ENCODE measurements around the gene VBP1. TPM values are rescaled to one million over a fixed set of nuclear protein-coding genes. Genes with fewer than 3 reads are reported as not detected.
"Not testable (repeated sequence)": the region's sequence is repeated elsewhere in the genome, so short reads cannot be mapped to it uniquely, and the experiment has no call there.

VBP1 gene
- total RNA-seq, 1 donor from 2014 or later = 50.8 TPM

DNA sequence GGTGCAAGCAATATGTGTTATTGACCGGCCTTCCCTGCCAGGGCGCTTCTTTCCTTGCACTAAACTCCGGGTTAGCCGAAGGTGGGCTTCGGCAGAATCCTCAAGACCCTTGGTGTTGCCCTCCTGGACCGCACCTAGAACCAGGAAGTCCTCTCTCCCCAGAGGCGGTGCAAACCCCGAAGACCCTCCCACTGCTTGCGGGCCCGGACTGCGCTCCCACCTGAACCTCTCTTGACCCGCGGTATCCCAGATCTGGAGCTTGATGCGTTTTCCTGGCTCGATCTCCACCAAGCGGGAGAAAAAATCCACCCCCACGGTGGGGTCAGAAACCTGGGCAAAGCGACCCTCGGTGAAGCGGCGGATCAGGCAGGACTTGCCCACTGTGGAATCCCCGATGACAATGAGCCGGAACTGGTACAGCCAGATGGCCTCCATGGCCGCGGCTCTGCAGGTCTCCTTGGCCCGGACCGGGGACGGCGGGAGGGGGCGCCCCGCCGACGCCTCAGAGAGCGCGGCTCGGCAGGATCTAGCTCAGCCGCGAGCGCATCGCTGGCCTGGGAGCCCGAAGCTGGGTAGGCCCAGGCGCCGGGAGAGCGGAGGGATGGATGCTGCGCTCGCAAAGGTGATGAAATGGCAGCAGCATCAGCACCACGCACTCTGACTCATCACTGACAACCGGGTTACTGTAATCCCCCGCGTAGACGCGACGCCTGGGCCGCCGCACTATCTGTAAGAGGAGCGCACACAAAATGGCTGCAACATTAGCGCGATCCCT is 47.8 kb downstream of the VBP1 start, which contains the start of gene RAB39B:
TSS of gene RAB39B (minus strand) at position 638 of the 775 bp plus-strand sequence. CDS start at position 435, 203 bp downstream.
- peak; percentile 12 for DNase-seq (ENCODE audit: low spot score, unreplicated experiment)
- no peaks in the 10 kb centered on the region for H3K27me3 Mint-ChIP-seq
- H3K27ac Mint-ChIP-seq = peak within 1 kb of the TSS; percentile 88
- H3K4me1 Mint-ChIP-seq (ENCODE audit: low read depth) = peaks cover 7% of the 10 kb centered on the region
- peaks cover 14% of the 10 kb centered on the region for H3K9me3 Mint-ChIP-seq (ENCODE audit: low read depth)
- peaks cover 2% of the 10 kb centered on the region for H3K36me3 Mint-ChIP-seq (ENCODE audit: insufficient read depth)
- H3K4me3 Mint-ChIP-seq (ENCODE audit: low read depth) = peak within 1 kb of the TSS; percentile 86
- TF ChIP-seq, protein P1, sequence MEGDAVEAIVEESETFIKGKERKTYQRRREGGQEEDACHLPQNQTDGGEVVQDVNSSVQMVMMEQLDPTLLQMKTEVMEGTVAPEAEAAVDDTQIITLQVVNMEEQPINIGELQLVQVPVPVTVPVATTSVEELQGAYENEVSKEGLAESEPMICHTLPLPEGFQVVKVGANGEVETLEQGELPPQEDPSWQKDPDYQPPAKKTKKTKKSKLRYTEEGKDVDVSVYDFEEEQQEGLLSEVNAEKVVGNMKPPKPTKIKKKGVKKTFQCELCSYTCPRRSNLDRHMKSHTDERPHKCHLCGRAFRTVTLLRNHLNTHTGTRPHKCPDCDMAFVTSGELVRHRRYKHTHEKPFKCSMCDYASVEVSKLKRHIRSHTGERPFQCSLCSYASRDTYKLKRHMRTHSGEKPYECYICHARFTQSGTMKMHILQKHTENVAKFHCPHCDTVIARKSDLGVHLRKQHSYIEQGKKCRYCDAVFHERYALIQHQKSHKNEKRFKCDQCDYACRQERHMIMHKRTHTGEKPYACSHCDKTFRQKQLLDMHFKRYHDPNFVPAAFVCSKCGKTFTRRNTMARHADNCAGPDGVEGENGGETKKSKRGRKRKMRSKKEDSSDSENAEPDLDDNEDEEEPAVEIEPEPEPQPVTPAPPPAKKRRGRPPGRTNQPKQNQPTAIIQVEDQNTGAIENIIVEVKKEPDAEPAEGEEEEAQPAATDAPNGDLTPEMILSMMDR (IDR thresholded peaks at IDR 0.05; ENCODE audit: unreplicated experiment) = peak; percentile 9

DNA sequence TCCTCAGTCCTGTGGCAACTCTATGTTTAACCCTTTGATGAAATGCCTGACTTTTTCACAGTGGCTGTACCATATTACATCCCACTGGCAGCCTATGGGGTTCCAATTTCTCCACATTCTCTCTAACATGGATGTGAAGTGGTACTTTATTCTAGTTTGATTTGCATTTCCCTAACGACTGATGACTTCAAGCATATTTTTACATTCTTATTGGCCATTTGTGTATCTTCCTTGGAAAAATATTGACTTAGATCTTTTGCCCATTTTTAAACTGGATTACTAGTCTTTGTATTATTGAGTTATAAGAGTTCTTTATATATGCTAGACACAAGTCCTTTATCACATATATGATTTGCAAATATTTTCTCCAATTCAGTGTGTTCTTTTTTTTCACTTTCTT is 50.2 kb downstream of the VBP1 start:
- H3K27ac Mint-ChIP-seq = no peak overlapping the region
- H3K27me3 Mint-ChIP-seq = no peaks in the 10 kb centered on the region
- H3K4me1 Mint-ChIP-seq (ENCODE audit: low read depth) = peaks cover 5% of the 10 kb centered on the region
- DNase-seq (ENCODE audit: low spot score, unreplicated experiment) = no peak
- TF ChIP-seq, protein P1 (IDR thresholded peaks at IDR 0.05; ENCODE audit: unreplicated experiment) = no peak
- H3K9me3 Mint-ChIP-seq (ENCODE audit: low read depth) = peaks cover 17% of the 10 kb centered on the region
- H3K36me3 Mint-ChIP-seq (ENCODE audit: insufficient read depth) = peaks cover 1% of the 10 kb centered on the region
- no peak overlapping the region for H3K4me3 Mint-ChIP-seq (ENCODE audit: low read depth)

DNA sequence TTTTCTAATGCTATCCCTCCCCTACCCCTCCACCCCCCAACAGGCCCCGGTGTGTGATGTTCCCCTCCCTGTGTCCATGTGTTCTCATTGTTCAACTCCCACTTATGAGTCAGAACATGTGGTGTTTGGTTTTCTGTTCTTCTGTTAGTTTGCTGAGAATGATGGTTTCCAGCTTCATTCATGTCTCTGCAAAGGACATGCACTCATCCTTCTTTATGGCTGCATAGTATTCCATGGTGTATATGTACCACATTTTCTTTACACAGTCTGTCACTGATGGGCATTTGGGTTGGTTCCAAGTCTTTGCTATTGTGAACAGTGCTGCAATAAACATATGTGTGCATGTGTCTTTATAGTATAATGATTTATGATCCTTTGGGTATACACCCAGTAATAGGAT is 51.7 kb downstream of the VBP1 start:
- not testable (repeated sequence) for H3K27me3 Mint-ChIP-seq; H3K36me3 Mint-ChIP-seq (ENCODE audit: insufficient read depth); H3K4me1 Mint-ChIP-seq (ENCODE audit: low read depth); DNase-seq (ENCODE audit: low spot score, unreplicated experiment); H3K4me3 Mint-ChIP-seq (ENCODE audit: low read depth); H3K27ac Mint-ChIP-seq
- peaks cover 30% of the 10 kb centered on the region for H3K9me3 Mint-ChIP-seq (ENCODE audit: low read depth)

DNA sequence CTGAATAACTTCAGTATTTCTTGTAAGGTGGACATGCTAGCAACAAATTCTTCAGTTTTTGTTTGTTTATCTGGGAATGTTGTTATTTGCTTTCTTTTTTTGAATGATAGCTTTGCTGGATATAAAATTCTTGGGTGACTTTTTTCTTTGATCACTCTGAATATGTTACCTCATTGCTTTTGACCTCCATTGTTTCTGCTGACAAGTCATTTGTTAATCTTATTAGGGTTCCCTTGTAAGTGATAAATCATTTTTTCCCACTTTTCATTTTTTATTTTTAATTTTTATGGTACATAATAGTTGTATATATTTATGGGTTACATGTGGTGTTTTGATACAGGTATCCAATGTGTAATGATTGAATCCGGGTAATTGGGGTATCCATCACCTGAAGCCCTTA is 54.7 kb downstream of the VBP1 start:
- Mint-ChIP-seq H3K4me1 (ENCODE audit: low read depth) (no peaks in the 10 kb centered on the region), H3K27me3 (no peaks in the 10 kb centered on the region), H3K9me3 (ENCODE audit: low read depth) (peaks cover 33% of the 10 kb centered on the region), H3K36me3 (ENCODE audit: insufficient read depth) (peaks cover 2% of the 10 kb centered on the region), H3K27ac (no peak overlapping the region), H3K4me3 (ENCODE audit: low read depth) (no peak overlapping the region)
- TF ChIP-seq, protein P1 (IDR thresholded peaks at IDR 0.05; ENCODE audit: unreplicated experiment) = no peak
- no peak for DNase-seq (ENCODE audit: low spot score, unreplicated experiment)

DNA sequence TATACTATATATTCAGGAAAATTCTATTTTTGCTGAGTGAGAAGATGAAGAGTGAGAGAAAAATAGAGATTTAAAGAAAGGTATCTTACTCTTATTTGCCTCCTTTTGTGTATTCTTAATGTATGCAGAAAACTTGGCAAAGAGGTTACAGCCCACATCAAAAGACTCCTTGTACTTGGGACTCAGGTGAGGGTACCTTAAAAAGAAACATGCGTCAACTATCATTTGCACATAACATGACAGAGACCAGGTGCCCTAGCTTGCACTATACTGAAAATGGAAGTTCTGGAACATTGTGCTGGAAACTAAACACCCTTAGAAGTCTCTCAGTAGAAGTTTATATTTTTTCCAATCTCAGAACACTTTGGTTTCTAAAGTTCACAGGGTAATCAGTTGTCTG is 63.6 kb downstream of the VBP1 start:
- DNase-seq (ENCODE audit: low spot score, unreplicated experiment) = no peak
- Mint-ChIP-seq H3K4me3 (ENCODE audit: low read depth) (no peak overlapping the region), H3K27me3 (no peaks in the 10 kb centered on the region), H3K4me1 (ENCODE audit: low read depth) (no peaks in the 10 kb centered on the region), H3K27ac (no peak overlapping the region), H3K9me3 (ENCODE audit: low read depth) (peaks cover 11% of the 10 kb centered on the region), H3K36me3 (ENCODE audit: insufficient read depth) (peaks cover 1% of the 10 kb centered on the region)
- TF ChIP-seq, protein P1 (IDR thresholded peaks at IDR 0.05; ENCODE audit: unreplicated experiment) = no peak

Other genes with a start within 250 kb of the VBP1 start
- gene F8, start 193.7 kb upstream of the VBP1 start, total RNA-seq = 2.7 and 3.4 TPM in 2 replicates
- gene FUNDC2, start 189.6 kb upstream of the VBP1 start, total RNA-seq = 87.8 and 92.8 TPM in 2 replicates
- gene CMC4, start 145.3 kb upstream of the VBP1 start, total RNA-seq = 3.4 and 4.3 TPM in 2 replicates
- 13.0 and 15.4 TPM in 2 replicates for gene MTCP1, start 145.3 kb upstream of the VBP1 start, total RNA-seq
- gene BRCC3, start 145.0 kb upstream of the VBP1 start, total RNA-seq = 31.4 and 35.6 TPM in 2 replicates
- 4.6 and 4.8 TPM in 2 replicates for gene RAB39B, start 48.0 kb downstream of the VBP1 start, total RNA-seq
- gene CLIC2, start 118.2 kb downstream of the VBP1 start, total RNA-seq = 0.93 and 2.0 TPM in 2 replicates
- not detected in 2 replicates for gene F8A2, start 165.6 kb downstream of the VBP1 start, total RNA-seq
- 4.6 and 5.2 TPM in 2 replicates for gene F8A3, start 242.2 kb downstream of the VBP1 start, total RNA-seq

All from progenitor cell of endocrine pancreas (in vitro differentiated cells).